Liver (tissue), 3 donors: ENCODE data around the gene CTDSP2.

Source experiments
- EGR1 ChIP-seq, 2 donors: IDR thresholded peaks; 2 replicates each; pipeline ENCODE4 v1.6.1; 2016 to 2018; ENCODE audit warnings: antibody characterized with exemption in 2 of 2, low read depth in 2 of 2
- FOXA1 ChIP-seq: IDR thresholded peaks from 2 replicates; pipeline ENCODE4 v1.6.1; 2016; ENCODE audit warnings: antibody characterized with exemption
- HNF4A ChIP-seq, 2 donors: conservative IDR thresholded peaks; 2 replicates each; pipeline ENCODE4 v1.6.1; 2016; ENCODE audit warnings: antibody characterized with exemption in 2 of 2, mild to moderate bottlenecking in 2 of 2
- YY1 ChIP-seq: IDR thresholded peaks from 2 replicates; pipeline ENCODE4 v1.6.1; 2016; ENCODE audit warnings: antibody characterized with exemption, mild to moderate bottlenecking
- TF ChIP-seq, protein P1 (sequence below): fragments of 150-350 bp; IDR thresholded peaks from 2 replicates; pipeline ENCODE4 v1.5.1; 2017; ENCODE audit warnings: improper control_type of control experiment, low read depth, low read length; ENCODE audit not compliant: missing input control
- donor health status: healthy.
- donor health status: healthy.

DNA sequence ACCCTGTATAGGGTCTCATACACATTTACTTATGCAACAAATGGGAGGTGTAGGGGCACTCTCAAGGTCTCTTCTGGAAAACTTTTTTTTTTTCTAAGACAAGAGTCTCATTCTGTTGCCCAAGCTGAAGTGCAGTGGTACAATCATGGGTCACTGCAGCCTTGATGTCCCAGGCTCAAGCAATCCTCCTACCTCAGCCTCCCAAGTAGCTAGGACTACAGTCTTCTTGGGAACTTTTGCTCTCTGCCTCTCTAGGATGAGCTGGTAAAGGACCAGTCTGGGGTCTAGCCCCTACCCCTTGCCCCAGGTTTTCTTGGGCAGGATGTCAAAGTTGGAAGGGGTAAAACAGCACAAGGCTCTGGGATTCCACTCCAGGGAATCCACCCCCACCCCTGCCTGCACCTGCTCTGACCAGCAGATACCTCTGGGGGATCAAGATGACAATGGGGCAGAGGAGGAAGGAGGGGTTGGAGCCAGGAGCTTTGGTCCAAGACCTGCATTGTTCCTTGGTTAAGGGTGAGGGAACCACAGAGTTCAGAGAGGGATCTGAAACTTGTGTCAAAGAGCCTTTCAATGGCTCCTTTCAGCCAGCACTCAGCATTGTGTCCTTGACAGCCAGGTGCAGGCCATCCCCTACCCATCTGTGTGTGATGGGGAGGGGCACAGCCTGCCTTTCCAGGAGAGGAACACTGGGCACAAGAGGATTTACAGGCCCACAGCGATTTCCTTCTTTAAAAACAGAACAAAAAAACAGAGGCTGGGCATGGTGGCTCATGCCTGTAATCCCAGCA, 12.2 kb downstream of the CTDSP2 start:
- TF ChIP-seq EGR1 (IDR thresholded peaks at IDR 0.05; ENCODE audit: low read depth in 2 of 2) (no peak), FOXA1 (no peak), HNF4A (conservative IDR thresholded peaks at IDR 0.05) (no peak), YY1 (no peak)
- TF ChIP-seq, protein P1, sequence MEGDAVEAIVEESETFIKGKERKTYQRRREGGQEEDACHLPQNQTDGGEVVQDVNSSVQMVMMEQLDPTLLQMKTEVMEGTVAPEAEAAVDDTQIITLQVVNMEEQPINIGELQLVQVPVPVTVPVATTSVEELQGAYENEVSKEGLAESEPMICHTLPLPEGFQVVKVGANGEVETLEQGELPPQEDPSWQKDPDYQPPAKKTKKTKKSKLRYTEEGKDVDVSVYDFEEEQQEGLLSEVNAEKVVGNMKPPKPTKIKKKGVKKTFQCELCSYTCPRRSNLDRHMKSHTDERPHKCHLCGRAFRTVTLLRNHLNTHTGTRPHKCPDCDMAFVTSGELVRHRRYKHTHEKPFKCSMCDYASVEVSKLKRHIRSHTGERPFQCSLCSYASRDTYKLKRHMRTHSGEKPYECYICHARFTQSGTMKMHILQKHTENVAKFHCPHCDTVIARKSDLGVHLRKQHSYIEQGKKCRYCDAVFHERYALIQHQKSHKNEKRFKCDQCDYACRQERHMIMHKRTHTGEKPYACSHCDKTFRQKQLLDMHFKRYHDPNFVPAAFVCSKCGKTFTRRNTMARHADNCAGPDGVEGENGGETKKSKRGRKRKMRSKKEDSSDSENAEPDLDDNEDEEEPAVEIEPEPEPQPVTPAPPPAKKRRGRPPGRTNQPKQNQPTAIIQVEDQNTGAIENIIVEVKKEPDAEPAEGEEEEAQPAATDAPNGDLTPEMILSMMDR, result no peak
